Pulmonary artery endothelial cell (primary cell): Measurements from ENCODE around the gene ING4. TPM values are rescaled to one million over a fixed set of nuclear protein-coding genes. Genes with fewer than 3 reads are reported as not detected.

ENCODE experiments used
- DNase-seq: peaks from one replicate; pipeline ENCODE4 v3.0.0-alpha.2; 2011; ENCODE audit warnings: low read depth, low spot score
- total RNA-seq: library from RNA; depleted of rRNA; stranded (reverse); fragments of >200 nt; gene quantifications from 2 replicates; pipeline ENCODE4 v1.2.3, GENCODE V29; 2014

The ING4 gene
- total RNA-seq, 1 donor from 2014 or later, result 26.0 TPM

DNA sequence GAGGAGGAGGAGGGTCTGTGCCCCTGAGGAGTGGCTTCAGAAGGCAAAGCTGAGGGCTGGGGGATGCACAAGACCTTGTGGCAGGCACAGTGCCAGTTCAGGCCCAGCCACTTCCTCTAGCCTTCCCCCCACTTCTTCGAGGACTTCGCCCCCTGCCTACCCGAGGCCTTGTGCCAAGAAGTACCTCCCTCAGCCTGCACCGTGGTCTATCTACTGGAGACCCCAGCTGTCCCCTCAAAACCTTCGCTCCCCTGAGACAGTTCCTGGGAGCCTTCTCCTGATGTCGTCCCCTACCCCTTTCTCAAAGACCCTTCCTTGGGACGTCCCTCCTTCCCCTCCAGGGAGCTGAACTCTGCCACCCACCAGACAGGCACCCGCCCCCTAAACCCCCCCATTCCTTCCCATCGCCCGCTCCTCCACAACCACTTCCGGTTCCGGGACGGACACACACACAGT lies 25.7 kb upstream of the ING4 start:
- no peak for DNase-seq

DNA sequence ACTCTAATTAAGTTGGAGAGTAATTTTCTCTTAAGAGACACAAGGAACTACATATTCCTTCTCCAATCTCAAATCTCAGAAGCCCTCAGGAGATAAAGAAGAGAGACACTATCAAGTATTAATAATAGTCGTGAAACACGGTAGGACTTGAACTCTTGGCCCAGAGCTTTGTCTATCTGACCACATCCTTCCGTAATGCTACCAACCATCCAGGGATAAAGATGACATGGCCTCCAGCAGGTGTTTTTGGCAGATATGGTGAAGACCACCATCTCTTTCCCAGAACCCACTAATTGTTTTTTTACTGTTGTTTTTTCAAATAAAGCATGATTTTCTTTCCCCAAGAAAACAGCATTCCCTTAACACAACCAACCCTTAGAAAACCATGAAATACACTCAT lies 22.9 kb upstream of the ING4 start:
- DNase-seq, result no peak

DNA sequence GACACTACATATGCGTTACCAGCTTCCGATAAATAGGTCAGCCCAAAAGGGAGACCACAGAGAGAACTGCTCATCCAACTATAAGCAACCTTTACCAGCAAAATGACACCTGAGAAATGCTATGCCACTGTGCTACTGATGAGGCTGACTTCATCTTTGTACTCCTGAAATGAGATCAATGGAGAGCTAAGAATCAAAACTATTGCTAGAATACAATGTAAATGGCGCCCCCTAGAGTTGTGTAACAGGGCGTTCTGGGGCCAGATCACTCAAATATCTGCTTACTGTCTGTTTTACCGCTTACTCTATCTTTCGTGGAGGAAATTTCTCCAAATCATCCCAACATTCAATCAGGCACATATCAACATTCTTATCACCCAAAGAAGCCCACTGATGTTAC lies 21.7 kb upstream of the ING4 start:
- no peak for DNase-seq

DNA sequence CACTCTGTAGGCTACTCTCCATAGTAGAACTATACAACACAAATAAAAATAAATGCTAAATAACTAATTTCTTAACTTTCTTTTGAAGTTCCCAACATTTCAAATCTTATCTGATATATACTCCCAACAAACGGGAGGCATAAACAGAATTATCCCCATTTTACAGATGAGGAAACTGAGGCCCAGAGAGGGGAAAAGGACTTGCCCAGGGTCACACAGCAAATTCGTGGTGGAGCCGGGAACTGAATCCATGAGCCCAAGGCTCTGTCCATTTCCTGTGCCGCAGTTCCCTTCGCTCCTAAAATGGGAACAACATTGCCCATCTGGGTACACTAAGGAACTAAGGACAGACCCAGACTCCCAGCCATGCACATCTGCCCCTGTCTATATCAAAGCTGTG lies 14.0 kb upstream of the ING4 start:
- no peak for DNase-seq

DNA sequence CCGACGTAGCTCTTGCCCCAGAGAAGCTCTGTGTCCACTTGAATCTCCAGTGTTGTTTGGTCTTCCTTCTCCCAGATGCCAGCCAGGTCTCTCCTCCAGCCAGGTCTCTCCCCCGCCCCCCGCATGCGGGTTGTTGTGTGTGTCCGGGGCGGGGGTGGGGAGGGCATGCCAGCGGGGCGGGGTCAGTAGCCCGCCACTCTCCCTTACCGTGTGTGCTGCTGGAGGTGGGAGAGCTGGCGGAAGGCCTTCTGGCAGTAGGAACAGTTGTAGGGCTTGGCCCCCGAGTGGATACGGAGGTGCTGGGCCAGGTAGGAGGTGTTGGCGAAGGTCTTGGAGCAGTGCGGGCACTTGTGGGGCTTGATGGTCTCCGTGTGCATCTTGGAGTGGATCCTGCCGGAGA lies 9.2 kb upstream of the ING4 start:
- no peak for DNase-seq

- DNase-seq, result no peak
These were observed 4.8 kb upstream of the ING4 start for GRCh38 chr12:6667559-6668210.

DNA sequence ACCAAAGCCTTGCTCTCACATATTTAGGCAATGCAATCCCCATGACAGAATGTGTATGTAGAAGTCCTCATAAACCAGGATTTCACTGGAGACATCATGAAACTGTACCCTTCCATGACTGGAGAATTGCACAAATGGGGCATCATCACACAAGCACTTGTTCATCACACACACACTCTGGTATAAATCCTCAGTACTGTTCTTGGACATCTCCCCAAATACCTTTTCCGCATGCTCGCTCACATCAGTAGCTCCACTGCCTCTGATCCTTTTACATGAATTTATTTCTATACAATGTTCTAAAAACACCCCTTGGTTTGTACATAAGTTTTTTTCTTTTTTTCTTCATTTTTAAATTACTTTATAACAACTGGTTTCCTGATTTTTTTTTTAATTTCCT lies 3.3 kb upstream of the ING4 start:
- no peak for DNase-seq

DNA sequence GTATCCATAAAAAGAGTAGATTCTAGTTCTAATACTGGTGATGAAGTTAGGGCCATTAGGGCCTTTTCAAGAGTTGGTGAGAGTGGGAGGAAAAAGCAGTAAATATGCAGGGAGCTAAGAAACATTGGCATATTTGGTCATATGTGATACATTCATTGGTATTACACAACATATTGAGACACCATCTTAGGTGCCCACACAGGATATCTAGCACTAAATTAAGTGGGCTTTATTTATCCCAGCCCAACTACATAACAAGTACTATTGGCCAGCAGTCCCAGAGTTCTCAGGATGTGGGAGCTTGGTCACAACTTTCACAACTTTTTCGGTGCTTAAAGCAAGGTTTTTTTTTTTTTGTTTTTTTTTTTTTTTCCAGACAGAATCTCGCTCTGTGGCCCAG lies 2.0 kb upstream of the ING4 start:
- no peak for DNase-seq

- no peak for DNase-seq
These were observed 365 bp downstream of the ING4 start for GRCh38 chr12:6662602-6662905.

- DNase-seq, result no peak
These were observed 8.9 kb downstream of the ING4 start for GRCh38 chr12:6653987-6654386.

GRCh38 chr12:6653342-6653741 lies 9.6 kb downstream of the ING4 start:
- DNase-seq, result no peak

DNA sequence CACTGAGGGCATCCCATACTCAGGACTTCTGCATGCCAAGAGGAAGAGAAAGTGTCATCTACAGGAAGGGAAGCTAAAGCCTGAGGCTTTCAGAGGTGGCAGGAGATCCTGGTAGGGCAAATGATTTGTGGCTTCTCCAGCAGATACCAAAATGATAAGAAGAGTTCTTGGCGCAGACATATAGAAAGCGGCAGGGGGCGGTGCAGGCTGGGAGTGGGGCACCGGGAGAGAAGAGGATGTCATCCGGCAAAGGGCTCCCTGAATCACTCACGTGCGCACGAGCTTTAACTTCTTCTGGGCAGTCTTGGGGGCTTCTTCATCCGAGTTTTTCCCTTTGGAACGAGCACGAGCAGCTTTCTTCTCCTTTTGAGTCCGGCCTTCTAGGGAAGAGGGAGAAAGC lies 10.5 kb downstream of the ING4 start:
- no peak for DNase-seq

GRCh38 chr12:6650832-6651231 lies 12.1 kb downstream of the ING4 start:
- no peak for DNase-seq

- DNase-seq, result peak; percentile 15
These were observed 15.8 kb downstream of the ING4 start, which contains the start of gene ACRBP for GRCh38 chr12:6647083-6647604. ACRBP (minus strand) TSS chr12:6647432; CDS start chr12:6647366, 66 bp downstream.

- no peak for DNase-seq
These were observed 16.4 kb downstream of the ING4 start for GRCh38 chr12:6646276-6647082.

DNA sequence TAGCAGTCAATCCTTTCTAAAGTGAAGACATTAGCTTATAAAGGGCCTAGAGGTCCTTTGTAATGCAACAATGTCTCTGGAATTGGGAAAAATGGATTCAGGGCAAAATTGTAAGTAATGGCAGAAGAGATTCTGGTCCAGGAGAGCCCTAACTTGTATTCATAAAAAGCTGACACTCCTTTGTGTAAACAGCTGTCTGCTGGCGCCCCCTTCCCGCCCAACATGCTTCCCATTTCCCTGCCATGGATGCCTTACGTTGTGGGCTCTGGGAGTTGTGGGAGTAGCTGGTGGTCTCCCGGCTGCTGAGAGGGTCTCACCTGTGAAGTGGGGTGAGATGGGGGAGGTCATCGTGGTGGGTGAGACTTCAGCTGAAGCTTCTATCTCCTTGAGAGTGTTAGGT lies 18.0 kb downstream of the ING4 start:
- DNase-seq, result no peak

- no peak for DNase-seq
These were observed 18.7 kb downstream of the ING4 start for GRCh38 chr12:6644257-6644596.

GRCh38 chr12:6643569-6644256 lies 19.2 kb downstream of the ING4 start:
- DNase-seq, result no peak

- DNase-seq, result no peak
These were observed 21.8 kb downstream of the ING4 start for GRCh38 chr12:6641131-6641530.

DNA sequence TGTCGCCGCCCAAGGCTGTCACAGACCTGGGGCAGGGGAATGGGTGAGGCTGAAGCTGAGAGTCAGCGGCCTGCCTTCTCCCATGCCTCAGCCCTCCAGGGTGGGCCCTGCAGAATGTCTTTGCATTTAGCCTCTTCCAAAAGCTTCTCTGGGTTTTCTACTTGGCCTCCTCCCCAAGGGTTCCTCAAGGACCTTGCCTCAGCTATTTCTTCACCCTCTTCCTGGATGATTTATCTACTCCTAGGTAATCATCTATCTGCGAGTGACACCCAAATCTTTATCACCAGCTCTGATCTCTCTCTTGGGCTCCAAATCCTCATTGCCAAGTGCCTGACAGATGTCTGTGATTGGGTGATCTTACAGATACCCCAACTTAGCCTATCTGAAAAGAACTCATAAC lies 22.4 kb downstream of the ING4 start:
- no peak for DNase-seq

DNA sequence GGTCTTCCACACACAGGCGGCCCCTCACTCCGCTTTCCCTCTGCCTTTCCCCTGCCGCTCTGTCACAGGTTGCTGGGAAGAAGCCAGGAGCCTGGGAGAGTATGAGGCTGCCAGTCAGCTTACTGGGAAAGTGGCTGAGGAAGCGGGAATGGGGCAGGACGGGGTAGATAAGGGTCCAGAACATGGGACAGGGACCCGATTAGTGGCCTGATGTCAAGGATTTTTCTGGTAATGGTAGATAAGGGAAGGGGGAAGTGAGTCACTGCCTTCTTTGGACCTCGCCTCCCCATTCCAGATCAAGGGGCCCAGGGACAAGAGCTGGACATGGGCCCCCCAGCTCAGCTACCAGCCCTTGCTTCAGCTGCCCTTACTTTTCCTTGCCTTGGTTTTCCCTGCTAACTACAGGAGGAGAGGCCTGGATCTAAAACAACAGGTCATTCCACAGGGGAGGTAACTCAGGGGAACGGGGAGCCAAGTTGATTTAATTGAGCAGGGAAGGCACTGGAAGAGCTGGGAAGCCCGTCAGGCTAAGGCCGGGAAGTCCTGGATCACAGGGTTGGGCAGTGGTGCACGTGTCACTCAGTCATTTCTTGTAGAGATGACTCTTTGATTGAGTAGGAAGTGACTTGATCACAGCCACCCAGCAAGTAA lies 23.6 kb downstream of the ING4 start:
- peak; percentile 44 for DNase-seq

GRCh38 chr12:6638305-6638704 lies 24.6 kb downstream of the ING4 start:
- DNase-seq, result no peak
